HEK293T (cell line): ENCODE data around the gene HACD2.

Experiments used
- CTCF ChIA-PET: fragments of 350-600 bp; formaldehyde crosslinking; extraction: SDS; loops from one replicate; lab custom pipeline; 2021; ENCODE audit warnings: antibody characterized with exemption, inconsistent platforms; lab: Yijun Ruan, JAX
- POLR2A ChIA-PET: fragments of 350-600 bp; formaldehyde crosslinking; extraction: SDS; loops from one replicate; lab custom pipeline; 2020; ENCODE audit warnings: antibody characterized with exemption, inconsistent platforms; lab: Yijun Ruan, JAX
- DNase-seq: peaks from one replicate; pipeline ENCODE4 v3.0.0; 2012; ENCODE audit warnings: mixed read lengths; ENCODE audit errors: extremely low spot score
- ARNT ChIP-seq: fragments of 450-650 bp; IDR thresholded peaks from 2 replicates; pipeline ENCODE4 v1.6.1; 2017; ENCODE audit warnings: mild to moderate bottlenecking
- BHLHE40 ChIP-seq: fragments of 450-650 bp; IDR thresholded peaks from 2 replicates; pipeline ENCODE4 v1.6.1; 2016; ENCODE audit warnings: mild to moderate bottlenecking, moderate library complexity, borderline replicate concordance
- CTBP1 ChIP-seq: fragments of 450-650 bp; IDR thresholded peaks from 2 replicates; pipeline ENCODE4 v1.6.1; 2016; ENCODE audit warnings: borderline replicate concordance
- ELF4 ChIP-seq: fragments of 450-650 bp; IDR thresholded peaks from 2 replicates; pipeline ENCODE4 v1.6.1; 2017; ENCODE audit warnings: antibody characterized with exemption
- FOXA1 ChIP-seq: fragments of 450-650 bp; IDR thresholded peaks from 2 replicates; pipeline ENCODE4 v1.6.1; 2016; ENCODE audit warnings: mild to moderate bottlenecking
- FOXK2 ChIP-seq: fragments of 450-650 bp; IDR thresholded peaks from 2 replicates; pipeline ENCODE4 v1.6.1; 2016; ENCODE audit warnings: mild to moderate bottlenecking
- FOXM1 ChIP-seq: fragments of 450-650 bp; IDR thresholded peaks from 2 replicates; pipeline ENCODE4 v1.6.1; 2017; ENCODE audit warnings: mild to moderate bottlenecking, borderline replicate concordance
- HDGF ChIP-seq: fragments of 450-650 bp; IDR thresholded peaks from 2 replicates; pipeline ENCODE4 v1.6.1; 2017; ENCODE audit warnings: antibody characterized with exemption, borderline replicate concordance
- L3MBTL2 ChIP-seq: fragments of 450-650 bp; conservative IDR thresholded peaks from 2 replicates; pipeline ENCODE4 v1.6.1; 2016; ENCODE audit warnings: mild to moderate bottlenecking
- LEF1 ChIP-seq: fragments of 450-650 bp; IDR thresholded peaks from 2 replicates; pipeline ENCODE4 v1.6.1; 2017; ENCODE audit warnings: mild to moderate bottlenecking, borderline replicate concordance
- NFRKB ChIP-seq: fragments of 450-650 bp; IDR thresholded peaks from 2 replicates; pipeline ENCODE4 v1.6.1; 2016; ENCODE audit warnings: mild to moderate bottlenecking, moderate library complexity
- SP1 ChIP-seq: fragments of 450-650 bp; IDR thresholded peaks from 2 replicates; pipeline ENCODE4 v1.6.1; 2017
- SUZ12 ChIP-seq: fragments of 450-650 bp; IDR thresholded peaks from 2 replicates; pipeline ENCODE4 v1.6.1; 2016; ENCODE audit warnings: mild to moderate bottlenecking
- TARDBP ChIP-seq: fragments of 450-650 bp; IDR thresholded peaks from 2 replicates; pipeline ENCODE4 v1.6.1; 2016
- ZNF384 ChIP-seq: fragments of 450-650 bp; IDR thresholded peaks from 2 replicates; pipeline ENCODE4 v1.6.1; 2016
- TF ChIP-seq, protein P1 (sequence below): fragments of 450-650 bp; IDR thresholded peaks from 2 replicates; pipeline ENCODE4 v1.6.1; 2016

The HACD2 gene

DNA sequence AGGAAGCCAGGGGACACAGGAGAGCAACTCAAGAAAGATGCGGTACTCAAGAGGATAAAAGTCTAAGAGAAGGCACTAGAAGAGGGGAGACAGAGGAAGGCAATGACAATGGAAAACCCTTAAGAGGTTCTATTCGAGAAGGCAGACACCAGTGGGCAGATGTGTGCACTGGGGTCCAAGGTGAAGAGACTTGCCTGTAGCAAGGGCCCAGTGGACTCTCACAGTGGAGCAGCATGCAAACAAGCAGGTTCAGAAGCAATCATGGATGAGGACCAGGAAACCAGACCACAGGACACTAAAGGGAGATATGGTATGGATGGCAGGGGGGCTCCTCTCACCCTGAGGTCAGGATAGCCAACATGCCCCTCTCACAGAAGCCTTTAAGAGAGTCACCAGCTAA lies 138.6 kb downstream of the HACD2 start:
- CTCF ChIA-PET = no interaction called here
- no peak for DNase-seq
- POLR2A ChIA-PET = no interaction called here
- no peak for TF ChIP-seq SUZ12
- TF ChIP-seq ZNF384 = no peak
- TF ChIP-seq, protein P1, sequence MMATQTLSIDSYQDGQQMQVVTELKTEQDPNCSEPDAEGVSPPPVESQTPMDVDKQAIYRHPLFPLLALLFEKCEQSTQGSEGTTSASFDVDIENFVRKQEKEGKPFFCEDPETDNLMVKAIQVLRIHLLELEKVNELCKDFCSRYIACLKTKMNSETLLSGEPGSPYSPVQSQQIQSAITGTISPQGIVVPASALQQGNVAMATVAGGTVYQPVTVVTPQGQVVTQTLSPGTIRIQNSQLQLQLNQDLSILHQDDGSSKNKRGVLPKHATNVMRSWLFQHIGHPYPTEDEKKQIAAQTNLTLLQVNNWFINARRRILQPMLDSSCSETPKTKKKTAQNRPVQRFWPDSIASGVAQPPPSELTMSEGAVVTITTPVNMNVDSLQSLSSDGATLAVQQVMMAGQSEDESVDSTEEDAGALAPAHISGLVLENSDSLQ = no peak
- no peak for TF ChIP-seq CTBP1
- no peak for TF ChIP-seq NFRKB
- TF ChIP-seq ARNT = no peak
- TF ChIP-seq BHLHE40 = no peak
- TF ChIP-seq HDGF = no peak
- no peak for TF ChIP-seq FOXM1
- no peak for TF ChIP-seq TARDBP
- TF ChIP-seq FOXK2 = no peak
- TF ChIP-seq LEF1 = no peak
- no peak for TF ChIP-seq FOXA1

- DNase-seq = no peak
- CTCF ChIA-PET = no interaction called here
- no peak for TF ChIP-seq FOXM1
- no peak for TF ChIP-seq NFRKB
- no peak for TF ChIP-seq HDGF
- TF ChIP-seq CTBP1 = no peak
- TF ChIP-seq ARNT = no peak
- TF ChIP-seq L3MBTL2 = no peak
- TF ChIP-seq BHLHE40 = no peak
- TF ChIP-seq SUZ12 = no peak
- TF ChIP-seq ZNF384 = no peak
- no peak for TF ChIP-seq SP1
- TF ChIP-seq FOXK2 = no peak
- TF ChIP-seq, protein P1 = no peak
- no peak for TF ChIP-seq TARDBP
- no peak for TF ChIP-seq LEF1
- no peak for TF ChIP-seq FOXA1
- TF ChIP-seq ELF4 = no peak
- POLR2A ChIA-PET = no interaction called here
These were observed 139.2 kb downstream of the HACD2 start for GRCh38 chr3:123445702-123446101.

GRCh38 chr3:123444744-123445143 lies 140.1 kb downstream of the HACD2 start:
- TF ChIP-seq ZNF384 = no peak
- no peak for TF ChIP-seq FOXA1
- no peak for TF ChIP-seq ELF4
- no peak for TF ChIP-seq NFRKB
- ChIA-PET POLR2A (interaction anchor here (0.6 kb wide), 1 partner anchor 112 kb away, joined by 3 read pairs; no protein-coding TSS in a partner anchor), CTCF (no interaction called here)
- no peak for DNase-seq

DNA sequence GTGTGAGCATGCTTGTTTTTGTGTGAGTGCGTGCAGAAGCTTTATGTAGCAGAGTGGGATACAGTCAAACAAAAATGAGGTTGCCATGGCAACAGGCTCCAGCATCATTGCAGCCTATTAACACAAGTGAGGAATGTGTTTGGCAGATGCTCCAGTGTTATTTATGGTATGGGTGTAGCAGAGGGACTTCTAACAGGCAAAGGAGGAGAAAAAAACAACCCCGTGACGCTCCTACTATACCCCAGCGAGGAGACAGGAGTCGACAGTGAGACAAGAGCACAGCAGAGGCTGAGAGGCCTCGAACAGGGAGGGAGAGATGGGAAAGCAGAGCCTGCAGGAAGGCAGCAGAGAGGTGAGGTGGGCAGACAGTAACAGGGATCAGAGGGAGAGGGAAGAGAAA lies 140.8 kb downstream of the HACD2 start:
- no peak for DNase-seq
- no peak for TF ChIP-seq FOXK2
- TF ChIP-seq SP1 = no peak
- no peak for TF ChIP-seq CTBP1
- TF ChIP-seq ELF4 = no peak
- TF ChIP-seq LEF1 = no peak
- TF ChIP-seq ARNT = no peak
- TF ChIP-seq BHLHE40 = no peak
- no peak for TF ChIP-seq HDGF
- TF ChIP-seq SUZ12 = no peak
- no peak for TF ChIP-seq FOXM1
- TF ChIP-seq TARDBP = no peak
- no peak for TF ChIP-seq ZNF384
- no peak for TF ChIP-seq L3MBTL2
- TF ChIP-seq, protein P1 = no peak
- no peak for TF ChIP-seq NFRKB
- TF ChIP-seq FOXA1 = no peak
- ChIA-PET CTCF (no interaction called here), POLR2A (no interaction called here)

GRCh38 chr3:123442908-123443307 lies 141.9 kb downstream of the HACD2 start:
- ChIA-PET POLR2A (no interaction called here), CTCF (no interaction called here)
- TF ChIP-seq SUZ12 (no peak), LEF1 (no peak), CTBP1 (no peak), FOXK2 (no peak), ZNF384 (no peak), HDGF (no peak), ARNT (no peak), TARDBP (no peak), FOXM1 (no peak), ELF4 (no peak), FOXA1 (no peak), BHLHE40 (no peak)
- TF ChIP-seq, protein P1 = no peak
- no peak for DNase-seq

- DNase-seq = no peak
- POLR2A ChIA-PET = no interaction called here
- no peak for TF ChIP-seq ARNT
- TF ChIP-seq NFRKB = no peak
- TF ChIP-seq SUZ12 = no peak
- no peak for TF ChIP-seq ZNF384
- TF ChIP-seq FOXA1 = no peak
- no peak for TF ChIP-seq FOXK2
- no peak for TF ChIP-seq SP1
- no peak for TF ChIP-seq L3MBTL2
- no peak for TF ChIP-seq ELF4
- TF ChIP-seq LEF1 = no peak
- CTCF ChIA-PET = interaction anchor here (0.6 kb wide), 1 partner anchor 29 kb away, joined by 6 read pairs; no protein-coding TSS in a partner anchor
These were observed 142.7 kb downstream of the HACD2 start for GRCh38 chr3:123442125-123442524.
